ENCODE data around the gene ANO6.
"Not testable (repeated sequence)": the region's sequence is repeated elsewhere in the genome, so short reads cannot be mapped to it uniquely, and the experiment has no call there.

ANO6 gene

GRCh38 chr12:45379261-45379660 is 163.4 kb downstream of the ANO6 start:
- no peak overlapping the region for H3K4me3 ChIP-seq (ENCODE audit: low read depth, low read length)
- no peak for TF ChIP-seq CTCF (IDR thresholded peaks at IDR 0.05; ENCODE audit: borderline replicate concordance, insufficient read depth, low read depth, low read length)

GRCh38 chr12:45381351-45381750 is 165.5 kb downstream of the ANO6 start:
- TF ChIP-seq CTCF (IDR thresholded peaks at IDR 0.05; ENCODE audit: borderline replicate concordance, insufficient read depth, low read depth, low read length) = no peak

GRCh38 chr12:45388545-45388944 is 172.7 kb downstream of the ANO6 start:
- no peak overlapping the region for H3K4me3 ChIP-seq (ENCODE audit: low read depth, low read length)
- 0 out of 2 replicates have a peak, but pooled peaks have one; percentile 9 for TF ChIP-seq CTCF (IDR thresholded peaks at IDR 0.05; ENCODE audit: borderline replicate concordance, insufficient read depth, low read depth, low read length)

More at GRCh38 chr12:45381351-45381750, 165.5 kb downstream of the ANO6 start:
- no peak overlapping the region for H3K4me3 ChIP-seq (ENCODE audit: low read depth, low read length)

- TF ChIP-seq CTCF (IDR thresholded peaks at IDR 0.05; ENCODE audit: borderline replicate concordance, insufficient read depth, low read depth, low read length) = no peak
- H3K4me3 ChIP-seq (ENCODE audit: low read depth, low read length) = no peak overlapping the region
Observed at GRCh38 chr12:45389426-45389825, 173.5 kb downstream of the ANO6 start.

GRCh38 chr12:45397499-45397898 is 181.6 kb downstream of the ANO6 start:
- not testable (repeated sequence) for H3K4me3 ChIP-seq (ENCODE audit: low read depth, low read length)

GRCh38 chr12:45398552-45398951 is 182.7 kb downstream of the ANO6 start:
- no peak overlapping the region for H3K4me3 ChIP-seq (ENCODE audit: low read depth, low read length)
- TF ChIP-seq CTCF (IDR thresholded peaks at IDR 0.05; ENCODE audit: borderline replicate concordance, insufficient read depth, low read depth, low read length) = no peak

- H3K4me3 ChIP-seq (ENCODE audit: low read depth, low read length) = no peak overlapping the region
Observed at GRCh38 chr12:45400991-45401390, 185.1 kb downstream of the ANO6 start.

More at GRCh38 chr12:45400991-45401390, 185.1 kb downstream of the ANO6 start:
- TF ChIP-seq CTCF (IDR thresholded peaks at IDR 0.05; ENCODE audit: borderline replicate concordance, insufficient read depth, low read depth, low read length) = no peak

Measured in GM12875 (cell line).